ENCODE data around the gene CHST3.
A peak's percentile ranks its signal among the peaks of the same experiment; 100 is the strongest.

DNA sequence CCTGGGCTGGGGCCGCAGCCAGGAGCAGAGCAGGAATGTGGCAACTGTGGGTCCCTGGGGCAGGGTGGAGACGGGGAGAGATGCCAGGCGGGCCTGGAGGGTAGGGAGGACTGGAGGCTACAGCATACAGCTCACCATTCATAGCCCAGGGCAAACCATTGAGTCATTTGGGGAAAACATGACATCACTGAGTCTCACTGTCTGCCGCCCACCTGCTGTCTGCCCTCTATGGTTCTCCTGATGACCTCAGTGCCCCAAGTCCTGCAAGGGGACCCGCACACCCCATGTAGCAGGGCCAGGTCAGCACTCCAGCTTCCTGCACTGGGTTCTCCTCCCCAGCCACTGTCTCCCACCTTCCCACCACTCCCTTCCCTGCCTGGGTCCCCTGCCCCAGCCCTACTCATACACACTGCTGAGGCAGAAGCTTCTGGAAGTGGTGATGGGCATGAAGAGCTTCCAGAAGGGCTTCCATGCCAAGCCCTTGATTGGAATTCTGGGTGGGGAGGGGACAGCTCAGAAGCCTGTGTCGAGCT, 10.4 kb downstream of the CHST3 start:
- TF ChIP-seq, protein P1, sequence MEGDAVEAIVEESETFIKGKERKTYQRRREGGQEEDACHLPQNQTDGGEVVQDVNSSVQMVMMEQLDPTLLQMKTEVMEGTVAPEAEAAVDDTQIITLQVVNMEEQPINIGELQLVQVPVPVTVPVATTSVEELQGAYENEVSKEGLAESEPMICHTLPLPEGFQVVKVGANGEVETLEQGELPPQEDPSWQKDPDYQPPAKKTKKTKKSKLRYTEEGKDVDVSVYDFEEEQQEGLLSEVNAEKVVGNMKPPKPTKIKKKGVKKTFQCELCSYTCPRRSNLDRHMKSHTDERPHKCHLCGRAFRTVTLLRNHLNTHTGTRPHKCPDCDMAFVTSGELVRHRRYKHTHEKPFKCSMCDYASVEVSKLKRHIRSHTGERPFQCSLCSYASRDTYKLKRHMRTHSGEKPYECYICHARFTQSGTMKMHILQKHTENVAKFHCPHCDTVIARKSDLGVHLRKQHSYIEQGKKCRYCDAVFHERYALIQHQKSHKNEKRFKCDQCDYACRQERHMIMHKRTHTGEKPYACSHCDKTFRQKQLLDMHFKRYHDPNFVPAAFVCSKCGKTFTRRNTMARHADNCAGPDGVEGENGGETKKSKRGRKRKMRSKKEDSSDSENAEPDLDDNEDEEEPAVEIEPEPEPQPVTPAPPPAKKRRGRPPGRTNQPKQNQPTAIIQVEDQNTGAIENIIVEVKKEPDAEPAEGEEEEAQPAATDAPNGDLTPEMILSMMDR (IDR thresholded peaks at IDR 0.05), result no peak
- no peak for TF ChIP-seq POLR2A (IDR thresholded peaks at IDR 0.05; ENCODE audit: low read length)
- TF ChIP-seq HOXA7 (CRISPR knock-in tag; IDR thresholded peaks at IDR 0.05), result no peak
- no peak for TF ChIP-seq ESRRA (IDR thresholded peaks at IDR 0.05; ENCODE audit: borderline replicate concordance, low read length)
- TF ChIP-seq RCOR1 (IDR thresholded peaks at IDR 0.05; ENCODE audit: low read depth, low read length), result no peak
- no peak for TF ChIP-seq CHD2 (IDR thresholded peaks at IDR 0.05; ENCODE audit: low read length, partially characterized antibody)
- peak in 1 of 2 experiments; percentile 39; a peak in 1 of 5 replicates for TF ChIP-seq EP300 (IDR thresholded peaks at IDR 0.05)
- TF ChIP-seq RAD21 (conservative IDR thresholded peaks at IDR 0.05 in 1 of 2, IDR thresholded peaks at IDR 0.05 in 1 of 2), result no peak
- no peak for TF ChIP-seq MAZ (IDR thresholded peaks at IDR 0.05; ENCODE audit: borderline replicate concordance, low read depth, low read length)
- no peak for TF ChIP-seq HOXB5 (CRISPR knock-in tag; IDR thresholded peaks at IDR 0.05)
- no peak for TF ChIP-seq HDAC2 (IDR thresholded peaks at IDR 0.05)
- peak; percentile 64 for TF ChIP-seq JUNB (IDR thresholded peaks at IDR 0.05)
- TF ChIP-seq USF2 (IDR thresholded peaks at IDR 0.05), result no peak

Measured in A549 (cell line).